ENCODE data around the gene WDR37.

DNA sequence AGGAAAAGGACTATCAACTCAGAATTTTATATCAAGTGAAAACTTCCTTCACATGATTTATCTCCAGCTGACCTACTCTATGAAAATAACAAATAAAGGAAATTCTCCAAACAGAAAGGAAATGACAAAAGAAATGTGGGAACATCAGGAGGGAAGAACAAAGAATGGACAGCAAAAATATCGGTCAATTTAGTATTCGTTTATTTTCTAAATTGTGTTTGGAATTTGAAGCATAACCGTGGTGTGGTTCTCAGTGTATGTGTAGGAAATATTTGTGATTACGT lies 8.7 kb downstream of the WDR37 start:
- TF ChIP-seq CTCF (IDR thresholded peaks at IDR 0.05), result no peak
- no peak for TF ChIP-seq POLR2A (IDR thresholded peaks at IDR 0.05)
